Testis (tissue), 2 donors: Measurements from ENCODE around the gene ANKFY1.

Experiments used
- CTCF ChIP-seq, 3 experiments: fragments of 450-650 bp in 2 of 3; fragments of 200-600 bp in 1 of 3; sonication (generic) in 1 of 3; IDR thresholded peaks; one replicate each; pipeline ENCODE4 v1.5.1; 2016 to 2019; ENCODE audit warnings: antibody characterized with exemption in 3 of 3, mild to moderate bottlenecking in 2 of 3, moderate library complexity in 1 of 3
- POLR2A ChIP-seq: fragments of 450-650 bp; IDR thresholded peaks from one replicate; pipeline ENCODE4 v1.6.1; 2017; ENCODE audit warnings: antibody characterized with exemption, mild to moderate bottlenecking, moderate library complexity

- TF ChIP-seq CTCF (IDR thresholded peaks at IDR 0.05) (no peak), POLR2A (no peak)
Observed at GRCh38 chr17:4221163-4221562, 42.6 kb downstream of the ANKFY1 start.
